NOMO-1 treated with dmso at 0.1 percent for 144 hours (cell line): ENCODE measurements around the gene TMPRSS3.
"Not testable (repeated sequence)": the region's sequence is repeated elsewhere in the genome, so short reads cannot be mapped to it uniquely, and the experiment has no call there.

Experiments
- DNase-seq: peaks from one replicate; lab custom pipeline; 2025; ENCODE audit not compliant: unreplicated experiment; lab: John Stamatoyannopoulos, UW

Gene TMPRSS3

GRCh38 chr21:42409366-42409765 lies 13.5 kb upstream of the TMPRSS3 start:
- DNase-seq = no peak

- not testable (repeated sequence) for DNase-seq
These were observed 12.9 kb upstream of the TMPRSS3 start for GRCh38 chr21:42408718-42409117.

- no peak for DNase-seq
These were observed 11.6 kb upstream of the TMPRSS3 start for GRCh38 chr21:42407476-42407875.

GRCh38 chr21:42406866-42407265 lies 11.0 kb upstream of the TMPRSS3 start:
- no peak for DNase-seq

- no peak for DNase-seq
These were observed 10.4 kb upstream of the TMPRSS3 start for GRCh38 chr21:42406201-42406621.

- no peak for DNase-seq
These were observed 9.5 kb upstream of the TMPRSS3 start for GRCh38 chr21:42405064-42406013.

- no peak for DNase-seq
These were observed 8.7 kb upstream of the TMPRSS3 start for GRCh38 chr21:42404539-42404938.

- no peak for DNase-seq
These were observed 7.9 kb upstream of the TMPRSS3 start, which contains the start of gene UBASH3A for GRCh38 chr21:42403611-42404231. UBASH3A (plus strand) TSS chr21:42403902; CDS start chr21:42403946, 44 bp downstream.

- DNase-seq = no peak
These were observed 6.0 kb upstream of the TMPRSS3 start for GRCh38 chr21:42401820-42402251.

GRCh38 chr21:42401154-42401553 lies 5.3 kb upstream of the TMPRSS3 start:
- DNase-seq = no peak

- DNase-seq = no peak
These were observed 4.7 kb upstream of the TMPRSS3 start for GRCh38 chr21:42400525-42400924.

GRCh38 chr21:42398436-42399028 lies 2.7 kb upstream of the TMPRSS3 start:
- no peak for DNase-seq

GRCh38 chr21:42397746-42398394 lies 2.0 kb upstream of the TMPRSS3 start:
- no peak for DNase-seq

GRCh38 chr21:42396799-42397745 lies 1.2 kb upstream of the TMPRSS3 start:
- no peak for DNase-seq

- no peak for DNase-seq
These were observed 550 bp downstream of the TMPRSS3 start for GRCh38 chr21:42395302-42395701.

GRCh38 chr21:42393443-42393950 lies 2.4 kb downstream of the TMPRSS3 start:
- DNase-seq = no peak

GRCh38 chr21:42392731-42393442 lies 3.0 kb downstream of the TMPRSS3 start:
- DNase-seq = no peak

GRCh38 chr21:42391297-42391696 lies 4.6 kb downstream of the TMPRSS3 start:
- no peak for DNase-seq

- no peak for DNase-seq
These were observed 5.2 kb downstream of the TMPRSS3 start for GRCh38 chr21:42390696-42391095.
